PFSK-1 (cell line): ENCODE measurements around the gene DNAH7.

Source experiments
- FOXP2 ChIP-seq: optimal IDR thresholded peaks from 2 replicates; pipeline ENCODE3; 2011; ENCODE audit warnings: borderline replicate concordance, control low read depth, inconsistent platforms; ENCODE audit not compliant: insufficient read depth; ENCODE audit errors: extremely low read length, extremely low read depth
- POLR2AphosphoS5 ChIP-seq: IDR thresholded peaks from 2 replicates; pipeline ENCODE4 v1.6.1; 2012; ENCODE audit warnings: low read depth, mild to moderate bottlenecking, control low read depth, low read length, moderate library complexity
- SIN3A ChIP-seq: IDR thresholded peaks from 2 replicates; pipeline ENCODE4 v1.6.1; 2012; ENCODE audit warnings: mild to moderate bottlenecking, low read length, moderate library complexity, borderline replicate concordance; ENCODE audit not compliant: insufficient read depth
- TAF1 ChIP-seq: IDR thresholded peaks from 2 replicates; pipeline ENCODE4 v1.6.1; 2012; ENCODE audit warnings: low read length, control low read depth, borderline replicate concordance; ENCODE audit not compliant: insufficient read depth
- TF ChIP-seq, protein P1 (sequence below), 2 experiments: IDR thresholded peaks; 2 replicates each; pipeline versions ENCODE4 v1.6.1 to v1.8.0; 2011 to 2012; ENCODE audit warnings: low read depth in 2 of 2, low read length in 2 of 2, control low read depth in 1 of 2, inconsistent platforms in 1 of 2, mild to moderate bottlenecking in 1 of 2, moderate library complexity in 1 of 2; ENCODE audit not compliant: insufficient read depth in 1 of 2

The DNAH7 gene

DNA sequence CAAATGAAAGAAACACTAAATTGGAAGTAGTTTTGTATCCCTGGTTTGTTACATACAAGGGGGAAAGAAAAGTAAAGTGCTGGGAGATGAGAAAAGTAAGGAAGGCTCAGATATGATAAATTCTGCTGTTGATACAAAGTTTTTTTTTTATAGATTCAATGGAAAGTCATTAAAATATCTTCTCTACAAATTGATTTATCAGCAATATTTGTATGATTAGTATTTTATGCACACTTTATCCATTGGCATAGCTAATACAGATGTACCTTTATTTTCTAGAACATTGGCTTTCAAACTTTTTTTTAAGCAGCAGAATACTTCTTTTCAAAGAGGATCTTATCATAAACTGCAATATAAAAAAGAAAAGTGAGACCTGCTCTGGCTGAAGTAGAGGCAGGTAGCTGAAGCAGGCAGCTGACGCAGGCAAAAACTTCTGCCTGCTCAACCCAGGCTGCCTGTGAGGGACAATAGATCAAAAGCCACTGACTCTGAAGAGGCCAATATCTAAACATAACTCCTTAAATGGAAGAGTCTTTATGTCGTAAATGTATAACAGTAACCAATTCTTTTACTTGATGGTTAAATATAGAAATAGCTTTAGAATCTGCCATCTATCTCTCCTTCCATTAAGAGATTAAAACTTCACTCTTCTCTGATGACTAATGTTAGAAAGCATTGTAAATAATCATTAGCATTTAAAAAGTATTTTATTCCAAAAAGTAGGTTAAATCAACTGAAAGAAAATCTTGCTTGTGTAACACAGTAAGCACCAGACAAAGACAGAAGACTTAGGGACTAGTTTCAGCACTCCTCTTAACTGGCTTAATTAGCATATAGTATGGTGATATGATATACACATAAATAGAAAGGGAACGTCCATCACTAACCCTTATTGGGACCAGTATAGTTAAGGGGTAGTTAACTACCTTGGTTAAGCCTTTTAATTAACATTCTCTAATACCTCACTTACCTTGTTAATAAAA lies 237.4 kb downstream of the DNAH7 start:
- no peak for TF ChIP-seq SIN3A
- TF ChIP-seq POLR2AphosphoS5 = no peak
- TF ChIP-seq TAF1 = no peak
- TF ChIP-seq FOXP2 = no peak
- TF ChIP-seq, protein P1, sequence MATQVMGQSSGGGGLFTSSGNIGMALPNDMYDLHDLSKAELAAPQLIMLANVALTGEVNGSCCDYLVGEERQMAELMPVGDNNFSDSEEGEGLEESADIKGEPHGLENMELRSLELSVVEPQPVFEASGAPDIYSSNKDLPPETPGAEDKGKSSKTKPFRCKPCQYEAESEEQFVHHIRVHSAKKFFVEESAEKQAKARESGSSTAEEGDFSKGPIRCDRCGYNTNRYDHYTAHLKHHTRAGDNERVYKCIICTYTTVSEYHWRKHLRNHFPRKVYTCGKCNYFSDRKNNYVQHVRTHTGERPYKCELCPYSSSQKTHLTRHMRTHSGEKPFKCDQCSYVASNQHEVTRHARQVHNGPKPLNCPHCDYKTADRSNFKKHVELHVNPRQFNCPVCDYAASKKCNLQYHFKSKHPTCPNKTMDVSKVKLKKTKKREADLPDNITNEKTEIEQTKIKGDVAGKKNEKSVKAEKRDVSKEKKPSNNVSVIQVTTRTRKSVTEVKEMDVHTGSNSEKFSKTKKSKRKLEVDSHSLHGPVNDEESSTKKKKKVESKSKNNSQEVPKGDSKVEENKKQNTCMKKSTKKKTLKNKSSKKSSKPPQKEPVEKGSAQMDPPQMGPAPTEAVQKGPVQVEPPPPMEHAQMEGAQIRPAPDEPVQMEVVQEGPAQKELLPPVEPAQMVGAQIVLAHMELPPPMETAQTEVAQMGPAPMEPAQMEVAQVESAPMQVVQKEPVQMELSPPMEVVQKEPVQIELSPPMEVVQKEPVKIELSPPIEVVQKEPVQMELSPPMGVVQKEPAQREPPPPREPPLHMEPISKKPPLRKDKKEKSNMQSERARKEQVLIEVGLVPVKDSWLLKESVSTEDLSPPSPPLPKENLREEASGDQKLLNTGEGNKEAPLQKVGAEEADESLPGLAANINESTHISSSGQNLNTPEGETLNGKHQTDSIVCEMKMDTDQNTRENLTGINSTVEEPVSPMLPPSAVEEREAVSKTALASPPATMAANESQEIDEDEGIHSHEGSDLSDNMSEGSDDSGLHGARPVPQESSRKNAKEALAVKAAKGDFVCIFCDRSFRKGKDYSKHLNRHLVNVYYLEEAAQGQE (IDR thresholded peaks at IDR 0.05; ENCODE audit: insufficient read depth in 1 of 2, low read depth in 2 of 2, low read length in 2 of 2) = no peak

DNA sequence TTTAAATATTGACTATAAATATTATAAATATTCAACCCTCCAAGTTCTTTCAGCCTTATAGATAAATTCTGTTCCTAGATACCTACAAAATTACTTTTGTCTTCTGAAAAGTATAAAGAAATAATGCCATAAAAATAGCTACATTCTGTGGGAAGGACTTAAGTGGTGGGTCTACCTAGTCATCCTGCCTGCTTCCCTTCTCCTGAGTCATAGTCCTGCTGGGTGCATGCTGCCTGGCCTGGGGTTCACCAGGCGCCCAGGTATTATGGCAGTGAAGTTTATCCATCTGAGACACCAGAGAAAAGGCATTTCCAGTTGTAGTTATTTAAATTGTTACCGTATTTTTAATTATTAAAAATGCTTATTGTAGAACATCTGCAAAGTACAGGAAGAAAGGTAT lies 244.2 kb downstream of the DNAH7 start:
- TF ChIP-seq, protein P1 (IDR thresholded peaks at IDR 0.05; ENCODE audit: insufficient read depth in 1 of 2, low read depth in 2 of 2, low read length in 2 of 2) = no peak
- TF ChIP-seq FOXP2 (no peak), SIN3A (no peak), TAF1 (no peak)

DNA sequence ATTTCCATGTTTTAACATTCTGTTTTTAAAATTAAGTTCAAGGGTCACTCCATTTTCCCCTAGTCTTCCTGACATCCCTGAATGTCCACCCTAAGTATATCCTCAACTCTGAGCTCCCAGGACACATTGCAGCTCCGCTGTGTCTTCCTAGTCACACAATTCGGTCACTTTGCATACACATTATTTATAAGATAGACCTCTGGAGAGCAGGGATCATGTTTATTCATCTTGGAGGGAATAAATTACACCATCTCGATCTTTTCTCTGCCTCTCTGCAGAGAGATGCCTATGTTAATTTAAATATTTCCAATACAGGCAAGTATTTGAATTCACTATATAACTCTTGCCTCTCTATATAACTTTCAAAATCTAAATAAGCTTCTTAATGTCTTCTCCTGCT lies 245.4 kb downstream of the DNAH7 start:
- TF ChIP-seq FOXP2 = no peak
- TF ChIP-seq POLR2AphosphoS5 = no peak
- TF ChIP-seq, protein P1 (IDR thresholded peaks at IDR 0.05; ENCODE audit: insufficient read depth in 1 of 2, low read depth in 2 of 2, low read length in 2 of 2) = no peak
- TF ChIP-seq TAF1 = no peak
- no peak for TF ChIP-seq SIN3A

DNA sequence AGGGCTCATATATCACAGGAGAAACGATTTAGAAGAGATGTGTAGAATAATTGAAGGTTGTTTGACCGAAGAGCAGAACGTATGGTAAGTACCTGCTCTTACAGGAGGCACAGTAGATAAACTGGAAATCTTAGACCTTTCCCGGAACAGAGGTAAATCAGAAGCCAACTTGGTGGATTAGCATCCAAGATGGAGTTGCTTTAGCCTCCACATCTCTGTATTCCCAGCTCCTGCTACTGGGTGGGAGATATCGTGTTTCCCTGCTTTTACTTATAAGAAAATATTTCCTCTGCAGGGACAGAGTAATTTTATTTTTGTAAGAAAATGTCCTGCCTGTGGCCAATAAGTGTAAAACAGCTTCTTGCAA lies 247.1 kb downstream of the DNAH7 start:
- TF ChIP-seq SIN3A (no peak), TAF1 (no peak), FOXP2 (no peak), POLR2AphosphoS5 (no peak)
- TF ChIP-seq, protein P1 (IDR thresholded peaks at IDR 0.05; ENCODE audit: insufficient read depth in 1 of 2, low read depth in 2 of 2, low read length in 2 of 2) = no peak

DNA sequence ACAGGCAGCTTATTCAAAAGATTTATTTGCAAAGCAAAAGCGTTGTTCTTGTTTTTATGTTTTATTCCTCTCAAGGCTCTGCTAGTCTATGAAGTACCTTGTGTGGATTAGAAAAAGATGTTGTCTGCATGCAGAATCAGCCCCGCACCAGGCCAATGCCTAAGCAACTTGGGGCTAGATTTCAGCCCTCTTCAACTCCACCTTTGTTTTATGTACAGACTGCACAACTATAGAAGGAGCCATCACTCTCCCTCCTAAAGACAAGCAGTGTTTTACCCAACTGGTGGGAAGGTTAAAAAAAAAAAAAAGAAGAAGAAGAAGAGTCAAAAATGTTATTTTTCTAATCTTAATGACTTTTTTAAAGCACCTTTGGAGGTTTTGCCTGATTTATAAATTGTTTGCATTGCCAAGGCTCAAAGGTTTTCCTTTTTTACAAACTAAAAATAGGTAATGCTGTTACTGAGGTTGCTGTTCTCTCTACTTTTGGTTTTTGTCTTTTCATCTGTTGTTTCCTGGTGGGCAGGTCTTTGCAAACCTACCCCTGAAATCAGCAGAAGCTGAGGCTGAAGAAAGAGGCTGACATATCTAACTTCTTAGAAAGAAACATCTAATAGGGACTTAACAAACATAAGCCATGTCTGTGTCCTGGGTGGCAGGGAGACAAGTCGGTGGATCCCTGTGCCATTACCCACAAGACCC lies 247.6 kb downstream of the DNAH7 start:
- TF ChIP-seq SIN3A = no peak
- no peak for TF ChIP-seq POLR2AphosphoS5
- TF ChIP-seq, protein P1 (IDR thresholded peaks at IDR 0.05; ENCODE audit: insufficient read depth in 1 of 2, low read depth in 2 of 2, low read length in 2 of 2) = no peak
- no peak for TF ChIP-seq FOXP2
- TF ChIP-seq TAF1 = no peak
